MCF 10A (cell line): ENCODE measurements around the gene PARD3B. TPM values are rescaled to one million over a fixed set of nuclear protein-coding genes. Genes with fewer than 3 reads are reported as not detected.

Source experiments
- BruUV-seq: library from RNA; stranded (reverse); fragments of 400-500 nt; replicated peaks from 2 replicates; lab custom pipeline; 2021; lab: Mats Ljungman, UMichigan
- CTCF ChIA-PET: fragments of 300-600 bp; sonication (Branson Sonifier 250); formaldehyde crosslinking; extraction: SDS; loops from one replicate; lab custom pipeline; 2021; ENCODE audit warnings: antibody characterized with exemption, inconsistent platforms; lab: Yijun Ruan, JAX
- POLR2A ChIA-PET: fragments of 300-600, 350-650 bp; sonication (Branson Sonifier 250); formaldehyde crosslinking; extraction: SDS; loops from one replicate; lab custom pipeline; 2020; ENCODE audit warnings: antibody characterized with exemption, inconsistent platforms; lab: Yijun Ruan, JAX
- DNase-seq: peaks from one replicate; pipeline ENCODE4 v3.0.0-alpha.2; 2018; ENCODE audit not compliant: unreplicated experiment
- H3K27ac Mint-ChIP-seq: one replicate; pipeline ENCODE4 v1.8.0; 2022; ENCODE audit warnings: mild to moderate bottlenecking, low read depth, mixed read lengths; ENCODE audit not compliant: unreplicated experiment
- H3K27me3 Mint-ChIP-seq: one replicate; pipeline ENCODE4 v1.8.0; 2022; ENCODE audit warnings: mixed read lengths; ENCODE audit not compliant: insufficient read depth, unreplicated experiment
- H3K36me3 Mint-ChIP-seq: one replicate; pipeline ENCODE4 v1.8.0; 2022; ENCODE audit warnings: mild to moderate bottlenecking, moderate library complexity, mixed read lengths; ENCODE audit not compliant: insufficient read depth, unreplicated experiment
- H3K4me1 Mint-ChIP-seq: one replicate; pipeline ENCODE4 v1.8.0; 2022; ENCODE audit warnings: mixed read lengths; ENCODE audit not compliant: insufficient read depth, unreplicated experiment
- H3K4me3 Mint-ChIP-seq: one replicate; pipeline ENCODE4 v1.8.0; 2022; ENCODE audit warnings: mild to moderate bottlenecking, moderate library complexity, mixed read lengths; ENCODE audit not compliant: unreplicated experiment
- H3K9me3 Mint-ChIP-seq: one replicate; pipeline ENCODE4 v1.8.0; 2022; ENCODE audit warnings: mixed read lengths; ENCODE audit not compliant: unreplicated experiment
- CTCF ChIP-seq: fragments of 200-600 bp; IDR thresholded peaks from one replicate; pipeline ENCODE4 v1.8.0; 2022; ENCODE audit warnings: antibody characterized with exemption, mild to moderate bottlenecking; ENCODE audit not compliant: unreplicated experiment
- intact Hi-C: fragments of 100-400 bp; cut with micrococcal nuclease; formaldehyde crosslinking; loops from 2 replicates; pipeline ENCODE4 v1.14.1; 2022
- total RNA-seq: library from RNA; stranded (reverse); gene quantifications from 2 replicates; pipeline ENCODE4 v1.2.3, GENCODE V29; 2022

PARD3B gene
- total RNA-seq, 1 experiment from 2014 or later = 11.6 TPM

GRCh38 chr2:205474741-205475415 lies 929.6 kb downstream of the PARD3B start:
- ChIA-PET POLR2A (no interaction called here), CTCF (interaction anchor here (0.6 to 0.7 kb wide), 2 partner anchors 67 to 179 kb away, joined by 3 read pairs; no protein-coding TSS in a partner anchor)
- Mint-ChIP-seq H3K9me3 (no peaks in the 10 kb centered on the region), H3K27me3 (no peaks in the 10 kb centered on the region), H3K4me1 (no peaks in the 10 kb centered on the region), H3K4me3 (no peak overlapping the region), H3K36me3 (peaks cover 6% of the 10 kb centered on the region), H3K27ac (no peak overlapping the region)
- intact Hi-C loops = no loop called here
- no peak for TF ChIP-seq CTCF
- BruUV-seq = no TSS peak
- DNase-seq = no peak

- intact Hi-C loops = no loop called here
- Mint-ChIP-seq H3K27me3 (no peaks in the 10 kb centered on the region), H3K27ac (no peak overlapping the region), H3K4me3 (no peak overlapping the region), H3K4me1 (no peaks in the 10 kb centered on the region), H3K9me3 (no peaks in the 10 kb centered on the region), H3K36me3 (peaks cover 6% of the 10 kb centered on the region)
- POLR2A ChIA-PET = no interaction called here
- CTCF ChIA-PET = interaction anchor here (0.5 to 0.7 kb wide), 3 partner anchors 51 to 297 kb away, joined by 3 read pairs; no protein-coding TSS in a partner anchor
- no TSS peak for BruUV-seq
- no peak for DNase-seq
- TF ChIP-seq CTCF = no peak
Measured at GRCh38 chr2:205475416-205475768, 930.1 kb downstream of the PARD3B start.

- Mint-ChIP-seq H3K4me3 (no peak overlapping the region), H3K4me1 (no peaks in the 10 kb centered on the region), H3K27ac (no peak overlapping the region), H3K27me3 (no peaks in the 10 kb centered on the region), H3K9me3 (no peaks in the 10 kb centered on the region), H3K36me3 (peaks cover 6% of the 10 kb centered on the region)
- DNase-seq = no peak
- no peak for TF ChIP-seq CTCF
- CTCF ChIA-PET = no interaction called here
- POLR2A ChIA-PET = no interaction called here
- intact Hi-C loops = no loop called here
- BruUV-seq = no TSS peak
Measured at GRCh38 chr2:205477016-205477705, 931.9 kb downstream of the PARD3B start.

- Mint-ChIP-seq H3K4me1 (no peaks in the 10 kb centered on the region), H3K9me3 (no peaks in the 10 kb centered on the region), H3K36me3 (peaks cover 6% of the 10 kb centered on the region), H3K4me3 (no peak overlapping the region), H3K27me3 (no peaks in the 10 kb centered on the region), H3K27ac (no peak overlapping the region)
- ChIA-PET POLR2A (no interaction called here), CTCF (no interaction called here)
- no peak for DNase-seq
- intact Hi-C loops = no loop called here
- BruUV-seq = no TSS peak
- no peak for TF ChIP-seq CTCF
Measured at GRCh38 chr2:205481861-205482260, 936.6 kb downstream of the PARD3B start.
